Skin epidermis (tissue), 12 donors: Measurements from ENCODE around the gene ATP6V1G1.

Experiments used
- H3K27ac ChIP-seq, 21 experiments: fragments of 200-600 bp; sonication (generic) in 11 of 21; one replicate each; pipeline ENCODE4 v1.5.0; 2020; ENCODE audit warnings: mild to moderate bottlenecking in 3 of 21, inconsistent platforms in 2 of 21, moderate library complexity in 2 of 21
- H3K4me3 ChIP-seq, 7 experiments: fragments of 200-600 bp; sonication (generic) in 2 of 7; one replicate each; pipeline ENCODE4 v1.5.0; 2020; ENCODE audit warnings: inconsistent platforms in 2 of 7, mild to moderate bottlenecking in 2 of 7, moderate library complexity in 1 of 7

The ATP6V1G1 gene

GRCh38 chr9:114607671-114608524 lies 20.3 kb downstream of the ATP6V1G1 start:
- H3K27ac ChIP-seq: no peak overlapping the region

GRCh38 chr9:114608525-114608796 lies 20.9 kb downstream of the ATP6V1G1 start:
- Histone ChIP-seq H3K27ac (no peak overlapping the region), H3K4me3 (no peak overlapping the region)

More at GRCh38 chr9:114607671-114608524, 20.3 kb downstream of the ATP6V1G1 start:
- no peak overlapping the region for H3K4me3 ChIP-seq

GRCh38 chr9:114611516-114612271 lies 24.1 kb downstream of the ATP6V1G1 start:
- peak overlapping the region; percentile 60 to 79 (median 64) for H3K4me3 ChIP-seq
- H3K27ac ChIP-seq: peak overlapping the region; percentile 73 to 95 (median 90)

- peak overlapping the region; percentile 60 to 79 (median 64) for H3K4me3 ChIP-seq
Observed at GRCh38 chr9:114612272-114612923, 24.8 kb downstream of the ATP6V1G1 start.

GRCh38 chr9:114613087-114613486 lies 25.5 kb downstream of the ATP6V1G1 start:
- H3K27ac ChIP-seq: peak overlapping the region in 13 of 21 experiments; percentile 4 to 95 (median 53)

More at GRCh38 chr9:114612272-114612923, 24.8 kb downstream of the ATP6V1G1 start:
- H3K27ac ChIP-seq: peak overlapping the region in 20 of 21 experiments; percentile 73 to 95 (median 91)

GRCh38 chr9:114613919-114614318 lies 26.4 kb downstream of the ATP6V1G1 start:
- peak overlapping the region in 7 of 21 experiments; percentile 7 to 95 (median 53) for H3K27ac ChIP-seq
- H3K4me3 ChIP-seq: no peak overlapping the region

More at GRCh38 chr9:114613087-114613486, 25.5 kb downstream of the ATP6V1G1 start:
- H3K4me3 ChIP-seq: peak overlapping the region in 1 of 7 experiments; percentile 69

- peak overlapping the region in 2 of 21 experiments; percentile 94 to 95 for H3K27ac ChIP-seq
- H3K4me3 ChIP-seq: no peak overlapping the region
Observed at GRCh38 chr9:114614373-114614772, 26.8 kb downstream of the ATP6V1G1 start.

- Histone ChIP-seq H3K27ac (peak overlapping the region in 15 of 21 experiments; percentile 18 to 86 (median 46)), H3K4me3 (no peak overlapping the region)
Observed at GRCh38 chr9:114616684-114617520, 29.3 kb downstream of the ATP6V1G1 start.

- Histone ChIP-seq H3K4me3 (peak overlapping the region in 3 of 7 experiments; percentile 5 to 27 (median 19)), H3K27ac (peak overlapping the region in 18 of 21 experiments; percentile 5 to 86 (median 53))
Observed at GRCh38 chr9:114619191-114619761, 31.7 kb downstream of the ATP6V1G1 start.

- Histone ChIP-seq H3K4me3 (no peak overlapping the region), H3K27ac (peak overlapping the region in 2 of 21 experiments; percentile 6 to 42)
Observed at GRCh38 chr9:114621561-114621960, 34.0 kb downstream of the ATP6V1G1 start.

- Histone ChIP-seq H3K27ac (peak overlapping the region in 4 of 21 experiments; percentile 3 to 50 (median 36)), H3K4me3 (no peak overlapping the region)
Observed at GRCh38 chr9:114621975-114622609, 34.5 kb downstream of the ATP6V1G1 start.

GRCh38 chr9:114624677-114625076 lies 37.1 kb downstream of the ATP6V1G1 start:
- Histone ChIP-seq H3K27ac (no peak overlapping the region), H3K4me3 (no peak overlapping the region)

GRCh38 chr9:114626415-114627020 lies 38.9 kb downstream of the ATP6V1G1 start:
- no peak overlapping the region for H3K27ac ChIP-seq
- H3K4me3 ChIP-seq: no peak overlapping the region

- Histone ChIP-seq H3K27ac (no peak overlapping the region), H3K4me3 (no peak overlapping the region)
Observed at GRCh38 chr9:114627553-114627952, 40.0 kb downstream of the ATP6V1G1 start.

- Histone ChIP-seq H3K4me3 (no peak overlapping the region), H3K27ac (no peak overlapping the region)
Observed at GRCh38 chr9:114629563-114630090, 42.1 kb downstream of the ATP6V1G1 start.

GRCh38 chr9:114631166-114631565 lies 43.6 kb downstream of the ATP6V1G1 start:
- Histone ChIP-seq H3K27ac (no peak overlapping the region), H3K4me3 (no peak overlapping the region)

GRCh38 chr9:114633438-114634089 lies 46.0 kb downstream of the ATP6V1G1 start:
- H3K27ac ChIP-seq: no peak overlapping the region
- no peak overlapping the region for H3K4me3 ChIP-seq
